ENCODE data around the gene SLC6A13. TPM values are rescaled to one million over a fixed set of nuclear protein-coding genes. Genes with fewer than 3 reads are reported as not detected.
"Not testable (repeated sequence)": the region's sequence is repeated elsewhere in the genome, so short reads cannot be mapped to it uniquely, and the experiment has no call there.

The SLC6A13 gene
- total RNA-seq, 1 donor from 2014 or later, result 6.1 TPM

DNA sequence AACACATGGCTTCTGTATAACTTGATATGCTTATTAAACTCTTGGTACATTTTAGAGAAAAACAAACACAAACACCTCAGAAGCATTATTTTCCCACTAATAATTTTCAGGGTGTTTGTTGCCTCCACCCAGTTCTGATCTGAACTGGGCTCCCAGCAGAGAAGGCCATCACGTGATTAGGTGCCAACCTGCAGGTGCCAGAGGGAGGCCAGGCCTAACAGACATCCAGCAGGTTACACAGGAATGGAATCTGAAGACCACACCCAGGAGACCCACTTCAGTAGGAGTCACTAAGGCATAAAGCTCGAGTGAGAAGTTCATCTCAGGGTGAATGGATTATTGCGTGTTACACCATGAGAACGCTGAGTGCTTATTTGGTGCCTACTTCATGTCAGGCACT is 57.6 kb downstream of the SLC6A13 start:
- intact Hi-C loops (cut with DNase I), result no loop called here
- DNase-seq (ENCODE audit: low spot score), result no peak

GRCh38 chr12:204261-204678 is 58.4 kb downstream of the SLC6A13 start:
- intact Hi-C loops (cut with DNase I), result no loop called here
- DNase-seq (ENCODE audit: low spot score), result no peak

GRCh38 chr12:203462-204260 is 59.0 kb downstream of the SLC6A13 start:
- intact Hi-C loops (cut with DNase I), result no loop called here

DNA sequence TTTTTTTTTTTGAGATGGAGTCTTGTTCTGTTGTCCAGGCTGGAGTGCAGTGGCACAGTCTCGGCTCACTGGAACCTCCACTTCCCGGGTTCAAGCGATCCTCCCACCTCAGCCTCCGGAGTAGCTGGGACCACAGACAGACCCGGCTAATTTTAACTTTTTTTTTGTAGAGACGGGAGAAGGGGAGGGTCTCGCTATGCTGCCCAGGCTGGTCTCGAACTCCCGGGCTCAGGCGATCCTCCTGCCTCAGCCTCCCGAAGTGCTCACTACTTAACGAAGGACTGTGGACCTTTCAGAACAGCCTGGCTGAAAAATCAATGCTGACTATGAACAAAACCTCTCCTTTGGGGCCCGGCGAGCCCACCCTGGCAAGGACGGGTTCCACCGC is 59.6 kb downstream of the SLC6A13 start:
- intact Hi-C loops (cut with DNase I), result no loop called here
- DNase-seq (ENCODE audit: low spot score), result no peak

More at GRCh38 chr12:203462-204260, 59.0 kb downstream of the SLC6A13 start:
- DNase-seq (ENCODE audit: low spot score), result no peak

DNA sequence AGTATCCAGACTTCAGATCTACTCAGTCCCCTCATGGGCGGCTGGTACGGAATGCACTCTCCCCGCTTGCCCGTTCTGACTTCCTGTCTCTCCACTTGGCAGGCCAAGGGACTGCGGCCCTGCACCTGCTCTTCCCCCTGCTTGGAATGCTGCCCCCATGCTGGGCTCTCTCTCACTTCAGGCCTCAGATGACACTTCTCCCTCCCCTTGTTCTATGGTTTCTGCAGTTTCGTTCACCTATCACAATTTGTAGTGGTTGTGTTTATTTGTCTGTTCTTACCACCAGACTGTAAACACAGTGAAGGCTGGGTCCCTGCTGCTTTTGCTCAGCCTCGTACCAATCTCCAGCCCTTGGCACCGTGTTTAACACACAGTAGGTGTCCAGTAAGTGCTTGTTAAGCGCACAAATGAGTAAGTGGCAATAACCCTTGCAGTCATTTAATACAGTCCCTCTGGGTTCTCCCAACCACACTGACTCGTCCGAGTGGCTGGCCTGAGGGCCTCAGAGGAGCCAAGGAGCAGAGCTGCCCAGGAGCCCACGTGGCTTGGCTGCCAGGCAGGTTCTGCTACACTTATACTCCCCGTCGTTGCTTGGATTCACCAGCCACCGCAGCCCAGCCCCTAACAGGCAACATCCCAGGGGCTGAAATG is 60.4 kb downstream of the SLC6A13 start:
- DNase-seq (ENCODE audit: low spot score), result no peak

GRCh38 chr12:201361-201760 is 61.3 kb downstream of the SLC6A13 start:
- intact Hi-C loops (cut with DNase I), result no loop called here
- DNase-seq (ENCODE audit: low spot score), result no peak

More for the DNA sequence above, 60.4 kb downstream of the SLC6A13 start:
- intact Hi-C loops (cut with DNase I), result no loop called here

DNA sequence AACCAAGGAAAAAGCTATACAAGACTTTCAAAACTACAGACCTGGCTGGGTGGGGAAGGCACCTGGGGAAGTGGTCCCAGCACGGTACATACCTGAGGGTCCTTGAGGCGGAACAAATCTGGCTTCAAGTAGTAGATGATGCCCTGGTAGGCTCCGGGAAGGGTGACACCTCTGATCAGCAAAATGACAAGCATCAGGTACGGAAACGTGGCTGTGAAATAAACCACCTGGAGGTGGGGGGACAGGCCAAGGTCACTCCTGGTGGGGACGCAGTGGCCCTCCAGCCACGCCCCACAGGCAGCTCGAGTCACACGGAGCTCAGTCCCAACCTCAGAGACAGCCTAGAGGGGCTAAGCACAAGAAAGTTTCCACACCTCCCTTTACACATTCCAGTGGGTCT is 63.9 kb downstream of the SLC6A13 start:
- DNase-seq (ENCODE audit: low spot score), result no peak
- intact Hi-C loops (cut with DNase I), result no loop called here

DNA sequence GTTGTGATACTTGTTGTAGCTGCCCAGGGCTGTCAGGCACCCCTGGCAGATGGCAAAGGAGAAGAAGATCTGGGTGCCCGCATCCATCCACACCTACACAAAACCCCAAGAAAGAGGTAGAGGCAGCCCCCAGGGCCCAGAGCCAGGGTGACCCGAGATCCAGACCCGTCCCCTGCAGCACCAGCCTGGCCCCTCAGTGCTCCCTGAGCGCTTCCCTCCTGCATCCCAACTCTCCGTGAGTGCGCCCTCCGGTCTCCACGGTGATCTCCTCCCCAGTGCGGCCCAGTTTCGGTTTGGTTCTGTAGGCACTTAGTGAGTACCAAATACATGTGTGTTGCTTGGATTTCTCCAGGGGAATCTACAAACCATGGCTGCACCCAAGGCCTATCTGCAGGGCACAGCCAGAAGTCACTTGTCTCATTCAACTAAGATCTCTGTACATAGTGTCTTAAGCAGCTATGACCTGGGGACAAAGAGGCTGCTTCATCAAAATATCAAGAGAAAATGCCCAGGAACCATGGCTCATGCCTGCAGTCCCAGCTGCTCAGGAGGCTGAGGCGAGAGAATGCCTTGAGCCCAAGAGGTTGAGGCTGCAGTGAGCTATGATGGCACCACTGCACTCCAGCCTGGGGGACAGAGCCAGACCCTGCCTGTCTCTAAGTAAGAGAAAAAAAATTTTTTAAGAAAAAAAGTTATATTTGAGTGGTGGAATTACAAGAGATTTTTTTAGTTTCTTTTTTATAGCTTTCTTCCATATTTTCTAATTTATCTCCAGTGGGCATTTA is 64.5 kb downstream of the SLC6A13 start:
- DNase-seq (ENCODE audit: low spot score), result no peak
- intact Hi-C loops (cut with DNase I), result no loop called here

GRCh38 chr12:197347-197746 is 65.3 kb downstream of the SLC6A13 start:
- DNase-seq (ENCODE audit: low spot score), result no peak
- intact Hi-C loops (cut with DNase I), result no loop called here

- intact Hi-C loops (cut with DNase I), result no loop called here
- DNase-seq (ENCODE audit: low spot score), result no peak
These were observed 66.2 kb downstream of the SLC6A13 start for GRCh38 chr12:196436-196835.

DNA sequence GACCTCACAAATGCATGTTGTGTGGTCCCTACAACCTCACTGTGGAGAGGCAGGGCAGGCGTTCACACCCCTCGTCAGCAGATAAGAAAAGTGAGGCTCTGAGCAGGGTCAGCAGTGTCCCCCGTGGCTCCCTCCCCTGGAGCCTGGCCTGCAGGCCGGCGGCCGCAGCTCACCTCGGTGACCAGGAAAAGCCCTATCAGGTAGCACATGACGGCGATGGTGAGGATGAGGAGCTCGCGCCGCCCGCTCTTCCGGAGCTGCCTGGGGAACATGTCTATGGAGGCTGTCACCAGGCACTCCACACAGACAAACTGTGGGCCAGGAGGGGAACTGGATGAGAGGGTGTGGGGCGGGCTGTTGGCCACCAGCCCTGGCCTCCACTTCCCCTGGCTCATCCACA is 66.7 kb downstream of the SLC6A13 start:
- no peak for DNase-seq (ENCODE audit: low spot score)
- intact Hi-C loops (cut with DNase I), result no loop called here

- intact Hi-C loops (cut with DNase I), result no loop called here
- DNase-seq (ENCODE audit: low spot score), result no peak
These were observed 67.5 kb downstream of the SLC6A13 start for GRCh38 chr12:195156-195555.

- intact Hi-C loops (cut with DNase I), result no loop called here
- DNase-seq (ENCODE audit: low spot score), result no peak
These were observed 68.4 kb downstream of the SLC6A13 start for GRCh38 chr12:194276-194675.

- no peak for DNase-seq (ENCODE audit: low spot score)
- intact Hi-C loops (cut with DNase I), result no loop called here
These were observed 69.4 kb downstream of the SLC6A13 start for GRCh38 chr12:193261-193660.

DNA sequence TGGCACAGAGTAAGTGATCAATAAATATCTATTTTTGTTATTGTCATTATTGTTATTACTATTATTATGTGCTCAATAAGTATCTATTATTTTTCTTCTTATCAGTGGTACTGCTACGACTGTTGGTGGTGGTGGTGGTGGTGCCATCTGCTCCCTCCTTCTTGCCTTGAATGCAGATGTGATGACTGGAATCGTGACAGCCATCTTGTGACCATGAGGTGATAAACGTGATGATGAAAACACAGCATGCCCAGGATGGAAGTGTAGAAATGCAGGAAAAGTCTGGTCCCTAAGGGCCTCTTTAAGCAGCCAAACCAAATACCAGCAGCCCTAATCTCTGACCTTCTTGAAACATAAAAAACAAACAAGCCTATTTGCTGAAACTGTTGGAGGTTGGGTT is 71.1 kb downstream of the SLC6A13 start:
- DNase-seq (ENCODE audit: low spot score), result no peak
- intact Hi-C loops (cut with DNase I), result no loop called here

GRCh38 chr12:190881-191280 is 71.8 kb downstream of the SLC6A13 start:
- intact Hi-C loops (cut with DNase I), result no loop called here
- no peak for DNase-seq (ENCODE audit: low spot score)

GRCh38 chr12:189622-189962 is 73.0 kb downstream of the SLC6A13 start:
- no peak for DNase-seq (ENCODE audit: low spot score)
- intact Hi-C loops (cut with DNase I), result no loop called here

- intact Hi-C loops (cut with DNase I), result no loop called here
These were observed 73.6 kb downstream of the SLC6A13 start for GRCh38 chr12:188910-189621.

DNA sequence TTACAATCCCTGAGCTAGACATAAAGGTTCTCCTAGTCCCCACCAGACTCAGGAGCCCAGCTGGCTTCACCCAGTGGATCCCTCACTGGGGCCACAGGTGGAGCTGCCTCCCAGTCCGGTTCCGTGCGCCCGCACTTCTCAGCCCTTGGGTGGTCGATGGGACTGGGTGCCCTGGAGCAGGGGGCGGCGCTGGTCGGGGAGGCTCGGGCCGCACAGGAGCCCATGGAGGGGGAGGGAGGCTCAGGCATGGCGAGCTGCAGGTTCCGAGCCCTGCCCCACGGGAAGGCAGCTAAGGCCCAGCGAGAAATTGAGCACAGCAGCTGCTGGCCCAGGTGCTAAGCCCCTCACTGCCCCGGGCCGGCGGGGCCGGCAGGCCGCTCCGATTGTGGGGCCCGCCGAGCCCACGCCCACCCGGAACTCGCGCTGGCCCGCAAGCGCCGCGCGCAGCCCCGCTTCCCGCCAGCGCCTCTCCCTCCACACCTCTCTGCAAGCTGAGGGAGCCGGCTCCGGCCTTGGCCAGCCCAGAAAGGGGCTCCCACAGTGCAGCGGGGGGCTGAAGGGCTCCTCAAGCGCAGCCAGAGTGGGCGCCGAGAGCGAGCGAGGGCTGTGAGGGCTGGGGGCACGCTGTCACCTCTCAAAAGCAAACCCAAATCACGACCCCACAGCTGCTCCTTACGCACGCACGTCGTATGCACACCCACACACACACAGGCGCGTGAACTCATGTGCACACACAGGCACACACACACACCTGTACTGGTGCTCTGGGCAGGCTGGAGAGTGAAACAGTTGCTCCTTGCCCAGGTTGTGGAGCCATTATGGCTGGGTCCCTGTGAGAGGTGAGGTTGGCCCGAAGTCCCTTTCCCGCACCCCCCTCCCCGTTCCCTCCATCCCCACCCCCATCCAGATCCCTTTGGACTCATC is 74.4 kb downstream of the SLC6A13 start:
- DNase-seq (ENCODE audit: low spot score); intact Hi-C loops (cut with DNase I): not testable (repeated sequence)

More at GRCh38 chr12:188910-189621, 73.6 kb downstream of the SLC6A13 start:
- DNase-seq (ENCODE audit: low spot score), result no peak

Measured in cardiac septum (tissue), 1 donor.